Small intestine (tissue), 7 donors: ENCODE data around the gene BDKRB2. TPM values are rescaled to one million over a fixed set of nuclear protein-coding genes. Genes with fewer than 3 reads are reported as not detected.

Experiments
- DNase-seq, 2 donors: peaks; one replicate each; pipeline versions ENCODE4 v3.0.0 to v3.0.0-alpha.2; 2013
- FAIRE-seq: peaks from 2 replicates; lab custom pipeline; 2012; peaks lifted over from hg19 to GRCh38; lab: Jason Lieb, UNC
- H3K27ac ChIP-seq, 3 donors: one replicate each; pipeline ENCODE4 v1.5.1; 2013; ENCODE audit warnings: low read length in 2 of 3, mild to moderate bottlenecking in 2 of 3, control low read depth in 1 of 3, inconsistent platforms in 1 of 3, low read depth in 1 of 3, moderate library complexity in 1 of 3
- H3K27me3 ChIP-seq, 3 donors: one replicate each; pipeline ENCODE4 v1.6.1; 2013; ENCODE audit warnings: low read length in 3 of 3, inconsistent platforms in 1 of 3; ENCODE audit not compliant: control insufficient read depth in 3 of 3, insufficient read depth in 3 of 3
- H3K36me3 ChIP-seq, 3 donors: one replicate each; pipeline ENCODE4 v1.6.1; 2013; ENCODE audit warnings: low read length in 3 of 3, inconsistent platforms in 1 of 3, low read depth in 1 of 3, mild to moderate bottlenecking in 1 of 3, moderate library complexity in 1 of 3; ENCODE audit not compliant: control insufficient read depth in 3 of 3, insufficient read depth in 2 of 3
- H3K4me1 ChIP-seq, 3 donors: one replicate each; pipeline ENCODE4 v1.6.1; 2013; ENCODE audit warnings: low read length in 2 of 3, inconsistent platforms in 1 of 3, low read depth in 1 of 3, mild to moderate bottlenecking in 1 of 3, moderate library complexity in 1 of 3; ENCODE audit not compliant: control insufficient read depth in 3 of 3, insufficient read depth in 2 of 3
- H3K4me3 ChIP-seq, 3 donors: one replicate each; pipeline ENCODE4 v1.5.1; 2013; ENCODE audit warnings: low read length in 3 of 3, control low read depth in 1 of 3, inconsistent platforms in 1 of 3, low read depth in 1 of 3, mild to moderate bottlenecking in 1 of 3, moderate library complexity in 1 of 3
- H3K9me3 ChIP-seq, 2 donors: one replicate each; pipeline ENCODE4 v1.6.1; 2013; ENCODE audit warnings: low read depth in 1 of 2, low read length in 1 of 2; ENCODE audit not compliant: control insufficient read depth in 2 of 2, insufficient read depth in 1 of 2
- WGBS, 3 donors: extraction: QIAGEN DNeasy Blood & Tissue Kit; methylation state at CpG; one replicate each; pipeline ENCODE4 v1.1.7; 2013; 5-methylcytosine and 5-hydroxymethylcytosine counted together
- polyA plus RNA-seq, 4 donors: library from polyadenylated mRNA; stranded (reverse) in 3 of 4; unstranded in 1 of 4; fragments of 200-250 nt in 3 of 4; fragments of 120-200 nt in 1 of 4; gene quantifications; one replicate each; pipeline versions ENCODE4 v1.2.1 to v1.2.3, GENCODE V29; 2013
- donor health status: healthy with polysubstance abuse.
- donor health status: control.
- donor health status: control.
- donor health status: Bipolar disorder and iron deficiency.
- donor health status: healthy.

The BDKRB2 gene
- polyA plus RNA-seq, 4 donors = 1.3 to 8.2 (median 5.9) TPM

- DNase-seq = peak; percentile 39 to 76
- Histone ChIP-seq H3K4me1 (peaks cover 0 to 37% (median 0%) of the 10 kb centered on the region in 3 donors), H3K27me3 (no peaks in the 10 kb centered on the region), H3K4me3 (no peak overlapping the region), H3K27ac (peak overlapping the region in 1 of 3 donors; percentile 21), H3K36me3 (no peaks in the 10 kb centered on the region), H3K9me3 (peaks cover 0 to 26% of the 10 kb centered on the region in 2 donors)
- 3 to 28% (median 23%) methylated on average over 3 of the region's 3 CpGs for WGBS, 3 donors
- no peak for FAIRE-seq
These were observed 68.3 kb downstream of the BDKRB2 start for GRCh38 chr14:96272777-96273473.

GRCh38 chr14:96273629-96274028 is 69.0 kb downstream of the BDKRB2 start:
- H3K27ac ChIP-seq = no peak overlapping the region
- FAIRE-seq = no peak
- DNase-seq = no peak
- no peaks in the 10 kb centered on the region for H3K36me3 ChIP-seq
- 80 to 90% (median 85%) methylated on average over 5 of the region's 5 CpGs for WGBS, 3 donors
- peaks cover 0 to 33% of the 10 kb centered on the region in 2 donors for H3K9me3 ChIP-seq
- peaks cover 0 to 33% (median 0%) of the 10 kb centered on the region in 3 donors for H3K4me1 ChIP-seq
- H3K27me3 ChIP-seq = no peaks in the 10 kb centered on the region
- H3K4me3 ChIP-seq = no peak overlapping the region

- WGBS, 3 donors = 75 to 79% (median 78%) methylated on average over 5 of the region's 5 CpGs
- no peaks in the 10 kb centered on the region for H3K27me3 ChIP-seq
- FAIRE-seq (no peak), DNase-seq (no peak)
- H3K27ac ChIP-seq = no peak overlapping the region
- H3K36me3 ChIP-seq = no peaks in the 10 kb centered on the region
- H3K9me3 ChIP-seq = peaks cover 0 to 33% of the 10 kb centered on the region in 2 donors
- peaks cover 0 to 28% (median 0%) of the 10 kb centered on the region in 3 donors for H3K4me1 ChIP-seq
- no peak overlapping the region for H3K4me3 ChIP-seq
These were observed 69.5 kb downstream of the BDKRB2 start for GRCh38 chr14:96274122-96274521.

GRCh38 chr14:96274543-96274942 is 69.9 kb downstream of the BDKRB2 start:
- WGBS, 3 donors = 71 to 89% (median 85%) methylated on average over 6 of the region's 6 CpGs
- H3K27me3 ChIP-seq = no peaks in the 10 kb centered on the region
- H3K4me3 ChIP-seq = no peak overlapping the region
- H3K4me1 ChIP-seq = peaks cover 0 to 24% (median 0%) of the 10 kb centered on the region in 3 donors
- H3K27ac ChIP-seq = no peak overlapping the region
- FAIRE-seq = no peak
- H3K9me3 ChIP-seq = peaks cover 0 to 33% of the 10 kb centered on the region in 2 donors
- H3K36me3 ChIP-seq = no peaks in the 10 kb centered on the region
- DNase-seq = no peak

- no peaks in the 10 kb centered on the region for H3K36me3 ChIP-seq
- no peaks in the 10 kb centered on the region for H3K27me3 ChIP-seq
- no peak overlapping the region for H3K27ac ChIP-seq
- peaks cover 0 to 16% (median 0%) of the 10 kb centered on the region in 3 donors for H3K4me1 ChIP-seq
- WGBS, 3 donors = 18 to 21% (median 19%) methylated on average over 17 of the region's 17 CpGs
- FAIRE-seq = no peak
- H3K9me3 ChIP-seq = peaks cover 0 to 33% of the 10 kb centered on the region in 2 donors
- peak; percentile 68 to 81 for DNase-seq
- no peak overlapping the region for H3K4me3 ChIP-seq
These were observed 70.8 kb downstream of the BDKRB2 start for GRCh38 chr14:96275177-96276112.

GRCh38 chr14:96277890-96278289 is 73.3 kb downstream of the BDKRB2 start:
- FAIRE-seq (no peak), DNase-seq (no peak)
- peaks cover 0 to 16% (median 0%) of the 10 kb centered on the region in 3 donors for H3K4me1 ChIP-seq
- peaks cover 0 to 5% (median 0%) of the 10 kb centered on the region in 3 donors for H3K36me3 ChIP-seq
- no peak overlapping the region for H3K4me3 ChIP-seq
- H3K9me3 ChIP-seq = peaks cover 0 to 19% of the 10 kb centered on the region in 2 donors
- WGBS, 3 donors = 83 to 100% (median 90%) methylated on average over 1 of the region's 1 CpG
- H3K27me3 ChIP-seq = no peaks in the 10 kb centered on the region
- H3K27ac ChIP-seq = no peak overlapping the region

- no peak for DNase-seq
- peaks cover 0 to 16% of the 10 kb centered on the region in 2 donors for H3K9me3 ChIP-seq
- peaks cover 0 to 14% (median 0%) of the 10 kb centered on the region in 3 donors for H3K36me3 ChIP-seq
- FAIRE-seq = no peak
- 87 to 97% (median 90%) methylated on average over 8 of the region's 8 CpGs for WGBS, 3 donors
- no peak overlapping the region for H3K4me3 ChIP-seq
- peaks cover 0 to 8% (median 0%) of the 10 kb centered on the region in 3 donors for H3K4me1 ChIP-seq
- no peaks in the 10 kb centered on the region for H3K27me3 ChIP-seq
- no peak overlapping the region for H3K27ac ChIP-seq
These were observed 74.9 kb downstream of the BDKRB2 start for GRCh38 chr14:96279564-96279963.

GRCh38 chr14:96280104-96280503 is 75.5 kb downstream of the BDKRB2 start:
- Histone ChIP-seq H3K9me3 (peaks cover 0 to 16% of the 10 kb centered on the region in 2 donors), H3K27me3 (no peaks in the 10 kb centered on the region), H3K4me1 (peaks cover 0 to 4% (median 0%) of the 10 kb centered on the region in 3 donors), H3K27ac (no peak overlapping the region), H3K4me3 (no peak overlapping the region), H3K36me3 (peaks cover 0 to 14% (median 1%) of the 10 kb centered on the region in 3 donors)
- no peak for DNase-seq
- FAIRE-seq = no peak
- 92 to 98% (median 97%) methylated on average over 2 of the region's 2 CpGs for WGBS, 3 donors
